Thymus (tissue), 14 donors: ENCODE results near the gene MORC3. TPM values are rescaled to one million over a fixed set of nuclear protein-coding genes. Genes with fewer than 3 reads are reported as not detected.
"Not testable (repeated sequence)": the region's sequence is repeated elsewhere in the genome, so short reads cannot be mapped to it uniquely, and the experiment has no call there.

Source experiments
- DNase-seq, 9 donors: peaks; one replicate each; pipeline ENCODE4 v3.0.0-alpha.2; 2013; ENCODE audit warnings: low spot score in 9 of 9, low read depth in 6 of 9, missing footprints in 1 of 9
- H3K27ac ChIP-seq, 2 donors: one replicate each; pipeline ENCODE4 v1.5.1; 2013; ENCODE audit warnings: control low read depth in 1 of 2, low read depth in 1 of 2, low read length in 1 of 2, mild to moderate bottlenecking in 1 of 2, moderate library complexity in 1 of 2
- H3K27me3 ChIP-seq, 2 donors: one replicate each; pipeline ENCODE4 v1.5.1; 2013; ENCODE audit warnings: low read length in 1 of 2; ENCODE audit not compliant: control insufficient read depth in 2 of 2, insufficient read depth in 1 of 2
- H3K36me3 ChIP-seq, 2 donors: one replicate each; pipeline ENCODE4 v1.5.1; 2013; ENCODE audit warnings: low read length in 1 of 2, mild to moderate bottlenecking in 1 of 2, moderate library complexity in 1 of 2; ENCODE audit not compliant: control insufficient read depth in 2 of 2, insufficient read depth in 2 of 2
- H3K4me1 ChIP-seq, 2 donors: one replicate each; pipeline ENCODE4 v1.5.1; 2013; ENCODE audit warnings: low read length in 2 of 2; ENCODE audit not compliant: control insufficient read depth in 2 of 2, insufficient read depth in 2 of 2
- H3K4me3 ChIP-seq, 2 donors: one replicate each; pipeline ENCODE4 v1.5.1; 2013; ENCODE audit warnings: low read length in 2 of 2, control low read depth in 1 of 2, mild to moderate bottlenecking in 1 of 2
- H3K9me3 ChIP-seq, 2 donors: one replicate each; pipeline ENCODE4 v1.5.1; 2013; ENCODE audit warnings: low read length in 1 of 2, mild to moderate bottlenecking in 1 of 2; ENCODE audit not compliant: control insufficient read depth in 2 of 2, insufficient read depth in 1 of 2
- WGBS: extraction: QIAGEN DNeasy Blood & Tissue Kit; methylation state at CpG from one replicate; pipeline ENCODE4 v1.1.7; 2013; 5-methylcytosine and 5-hydroxymethylcytosine counted together
- long read RNA-seq, 10 donors: transcript quantifications; one replicate each; lab custom pipeline, GENCODE V29; 2026
- polyA plus RNA-seq: library from polyadenylated mRNA; stranded (reverse); fragments of 200-250 nt; gene quantifications from one replicate; pipeline ENCODE4 v1.2.3, GENCODE V29; 2013
- total RNA-seq: library from RNA; stranded (reverse); fragments of 120-200 nt; gene quantifications from one replicate; pipeline ENCODE4 v1.2.4, GENCODE V29; 2013
- donor health status: healthy.

MORC3 gene, protein sequence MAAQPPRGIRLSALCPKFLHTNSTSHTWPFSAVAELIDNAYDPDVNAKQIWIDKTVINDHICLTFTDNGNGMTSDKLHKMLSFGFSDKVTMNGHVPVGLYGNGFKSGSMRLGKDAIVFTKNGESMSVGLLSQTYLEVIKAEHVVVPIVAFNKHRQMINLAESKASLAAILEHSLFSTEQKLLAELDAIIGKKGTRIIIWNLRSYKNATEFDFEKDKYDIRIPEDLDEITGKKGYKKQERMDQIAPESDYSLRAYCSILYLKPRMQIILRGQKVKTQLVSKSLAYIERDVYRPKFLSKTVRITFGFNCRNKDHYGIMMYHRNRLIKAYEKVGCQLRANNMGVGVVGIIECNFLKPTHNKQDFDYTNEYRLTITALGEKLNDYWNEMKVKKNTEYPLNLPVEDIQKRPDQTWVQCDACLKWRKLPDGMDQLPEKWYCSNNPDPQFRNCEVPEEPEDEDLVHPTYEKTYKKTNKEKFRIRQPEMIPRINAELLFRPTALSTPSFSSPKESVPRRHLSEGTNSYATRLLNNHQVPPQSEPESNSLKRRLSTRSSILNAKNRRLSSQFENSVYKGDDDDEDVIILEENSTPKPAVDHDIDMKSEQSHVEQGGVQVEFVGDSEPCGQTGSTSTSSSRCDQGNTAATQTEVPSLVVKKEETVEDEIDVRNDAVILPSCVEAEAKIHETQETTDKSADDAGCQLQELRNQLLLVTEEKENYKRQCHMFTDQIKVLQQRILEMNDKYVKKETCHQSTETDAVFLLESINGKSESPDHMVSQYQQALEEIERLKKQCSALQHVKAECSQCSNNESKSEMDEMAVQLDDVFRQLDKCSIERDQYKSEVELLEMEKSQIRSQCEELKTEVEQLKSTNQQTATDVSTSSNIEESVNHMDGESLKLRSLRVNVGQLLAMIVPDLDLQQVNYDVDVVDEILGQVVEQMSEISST
- total RNA-seq (48.1 TPM), polyA plus RNA-seq (33.2 TPM)
- long read RNA-seq, donor 1 = 0 reads
- long read RNA-seq, donor 2, full-length matches to known transcripts = 5 of 18 reads
- long read RNA-seq, donor 2, partial matches to known transcripts = 13 of 18 reads
- long read RNA-seq, donor 2, other reads (novel, unspliced or antisense) = 0 of 18 reads
- long read RNA-seq, donor 3, full-length matches to known transcripts = 3 of 32 reads
- long read RNA-seq, donor 3, partial matches to known transcripts = 29 of 32 reads
- long read RNA-seq, donor 3, other reads (novel, unspliced or antisense) = 0 of 32 reads
- long read RNA-seq, donor 4, full-length matches to known transcripts = 4 of 4 reads
- long read RNA-seq, donor 4, partial matches to known transcripts = 0 of 4 reads
- long read RNA-seq, donor 4, other reads (novel, unspliced or antisense) = 0 of 4 reads
- long read RNA-seq, donor 5, full-length matches to known transcripts = 4 of 35 reads
- long read RNA-seq, donor 5, partial matches to known transcripts = 31 of 35 reads
- long read RNA-seq, donor 5, other reads (novel, unspliced or antisense) = 0 of 35 reads
- long read RNA-seq, donor 6, full-length matches to known transcripts = 3 of 3 reads
- long read RNA-seq, donor 6, partial matches to known transcripts = 0 of 3 reads
- long read RNA-seq, donor 6, other reads (novel, unspliced or antisense) = 0 of 3 reads
- long read RNA-seq, donor 7, full-length matches to known transcripts = 4 of 4 reads
- long read RNA-seq, donor 7, partial matches to known transcripts = 0 of 4 reads
- long read RNA-seq, donor 7, other reads (novel, unspliced or antisense) = 0 of 4 reads
- long read RNA-seq, donor 8, full-length matches to known transcripts = 3 of 8 reads
- long read RNA-seq, donor 8, partial matches to known transcripts = 5 of 8 reads
- long read RNA-seq, donor 8, other reads (novel, unspliced or antisense) = 0 of 8 reads
- long read RNA-seq, donor 9, full-length matches to known transcripts = 4 of 4 reads
- long read RNA-seq, donor 9, partial matches to known transcripts = 0 of 4 reads
- long read RNA-seq, donor 9, other reads (novel, unspliced or antisense) = 0 of 4 reads
- long read RNA-seq, donor 10, full-length matches to known transcripts = 3 of 3 reads
- long read RNA-seq, donor 10, partial matches to known transcripts = 0 of 3 reads
- long read RNA-seq, donor 10, other reads (novel, unspliced or antisense) = 0 of 3 reads

DNA sequence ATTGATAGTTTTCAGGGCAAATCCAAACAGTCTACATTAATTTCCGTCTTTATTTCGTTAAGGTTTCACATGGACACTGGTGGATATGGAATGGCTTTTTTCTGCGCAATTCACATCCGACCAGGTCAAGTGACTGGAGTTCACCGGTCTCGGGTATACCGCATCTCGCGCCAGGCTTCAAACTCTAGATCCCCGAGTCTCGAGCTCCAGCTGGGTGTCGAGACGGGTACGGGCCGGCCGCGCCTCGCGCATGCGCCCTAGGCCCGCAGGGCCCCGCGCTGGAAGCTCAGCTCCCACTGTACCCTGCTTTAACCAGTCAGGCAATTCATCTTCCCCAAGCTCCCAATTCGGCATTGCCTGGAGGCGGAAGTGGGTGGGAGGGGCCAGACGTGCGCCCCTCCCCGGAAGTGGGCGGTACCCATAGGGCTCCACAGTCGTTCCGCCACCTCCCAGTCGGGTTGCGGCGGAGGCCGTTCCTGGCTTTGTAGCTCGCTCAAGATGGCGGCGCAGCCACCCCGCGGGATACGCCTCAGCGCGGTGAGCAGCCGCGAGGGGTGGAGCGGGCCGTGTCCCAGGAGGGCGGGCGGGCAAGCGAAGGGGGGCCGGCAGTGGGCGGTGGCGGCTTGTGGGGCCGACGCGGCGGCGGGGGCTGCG lies at the start of gene MORC3:
TSS of gene MORC3 (plus strand) at position 431 of the 654 bp plus-strand sequence. CDS start at position 499, 68 bp downstream.
- Histone ChIP-seq H3K9me3 (peaks cover 0 to 15% of the 10 kb centered on the region in 2 donors), H3K36me3 (peaks cover 0 to 10% of the 10 kb centered on the region in 2 donors), H3K27ac (peak within 1 kb of the TSS; percentile 98 to 99), H3K4me1 (peaks cover 3 to 18% of the 10 kb centered on the region in 2 donors), H3K4me3 (peak within 1 kb of the TSS; percentile 84 to 97), H3K27me3 (no peaks in the 10 kb centered on the region)
- WGBS = under 1% methylated on average over 59 of the region's 59 CpGs
- peak; percentile 97 to 100 (median 99) for DNase-seq

DNA sequence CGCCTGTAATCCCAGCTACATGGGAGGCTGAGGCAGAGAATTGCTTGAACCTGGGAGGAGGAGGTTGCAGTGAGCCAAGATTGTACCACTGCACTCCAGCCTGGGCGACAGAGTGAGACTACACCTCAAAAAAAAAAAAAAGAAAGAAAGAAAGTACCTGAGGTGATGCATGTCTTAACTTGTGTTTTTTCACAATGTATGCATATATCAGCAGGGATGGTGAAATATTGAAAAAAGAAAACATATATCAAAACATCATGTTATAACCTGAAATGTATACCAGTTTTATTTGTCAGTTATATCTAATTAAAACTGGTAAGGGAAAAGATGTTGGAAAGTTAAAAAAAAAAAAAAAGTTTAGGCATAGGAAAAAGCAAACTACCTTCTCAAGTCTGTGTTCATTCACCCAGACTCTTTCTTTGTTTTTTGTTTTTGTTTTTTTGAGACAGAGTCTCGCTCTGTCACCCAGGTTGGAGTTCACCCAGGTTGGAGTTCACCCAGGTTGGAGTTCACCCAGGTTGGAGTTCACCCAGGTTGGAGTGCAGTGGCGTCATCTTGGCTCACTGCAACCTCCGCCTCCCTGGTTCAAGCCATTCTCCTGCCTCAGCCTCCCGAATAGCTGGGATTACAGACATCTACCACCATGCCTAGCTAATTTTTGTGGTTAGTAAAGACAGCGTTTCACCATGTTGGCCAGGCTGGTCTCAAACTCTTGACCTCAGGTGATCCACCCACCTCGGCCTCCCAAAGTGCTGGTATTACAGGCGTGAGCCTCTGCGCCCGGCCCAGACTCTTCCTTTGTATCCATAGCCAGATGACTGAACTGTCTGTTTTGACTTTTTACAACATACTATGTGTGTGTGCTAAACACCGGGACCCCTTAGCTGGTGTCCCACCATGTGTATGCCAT lies 49.0 kb upstream of the MORC3 start:
- DNase-seq, H3K27ac ChIP-seq, H3K4me1 ChIP-seq, H3K27me3 ChIP-seq, H3K9me3 ChIP-seq, H3K4me3 ChIP-seq: not testable (repeated sequence)
- WGBS = 97% methylated on average over 12 of the region's 12 CpGs
- peaks cover 10 to 11% of the 10 kb centered on the region in 2 donors for H3K36me3 ChIP-seq

DNA sequence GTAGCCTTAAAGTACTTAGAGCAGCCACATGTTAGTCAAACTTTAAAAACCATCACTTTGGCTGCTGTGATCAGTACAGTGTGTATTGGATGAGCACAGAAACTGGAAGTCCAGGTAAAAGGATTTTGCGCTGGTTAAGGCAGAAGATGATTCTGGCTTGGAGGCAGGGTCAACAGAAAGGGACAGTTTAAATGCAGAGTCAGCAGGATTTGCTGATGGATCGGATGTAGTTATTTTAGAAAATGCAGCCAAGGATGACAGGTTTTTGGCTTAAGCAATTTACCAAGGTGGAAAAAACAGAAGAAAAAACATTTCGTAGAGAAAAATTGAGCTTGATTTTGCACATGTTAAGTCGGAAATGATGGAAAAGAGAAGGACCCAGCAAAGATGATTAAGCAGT lies 45.9 kb upstream of the MORC3 start:
- H3K36me3 ChIP-seq = peaks cover 9 to 17% of the 10 kb centered on the region in 2 donors
- H3K27ac ChIP-seq = no peak overlapping the region
- peaks cover 0 to 2% of the 10 kb centered on the region in 2 donors for H3K4me1 ChIP-seq
- DNase-seq = no peak
- no peak overlapping the region for H3K4me3 ChIP-seq
- no peaks in the 10 kb centered on the region for H3K27me3 ChIP-seq
- H3K9me3 ChIP-seq = no peaks in the 10 kb centered on the region
- WGBS = 69% methylated on average over 4 of the region's 4 CpGs

DNA sequence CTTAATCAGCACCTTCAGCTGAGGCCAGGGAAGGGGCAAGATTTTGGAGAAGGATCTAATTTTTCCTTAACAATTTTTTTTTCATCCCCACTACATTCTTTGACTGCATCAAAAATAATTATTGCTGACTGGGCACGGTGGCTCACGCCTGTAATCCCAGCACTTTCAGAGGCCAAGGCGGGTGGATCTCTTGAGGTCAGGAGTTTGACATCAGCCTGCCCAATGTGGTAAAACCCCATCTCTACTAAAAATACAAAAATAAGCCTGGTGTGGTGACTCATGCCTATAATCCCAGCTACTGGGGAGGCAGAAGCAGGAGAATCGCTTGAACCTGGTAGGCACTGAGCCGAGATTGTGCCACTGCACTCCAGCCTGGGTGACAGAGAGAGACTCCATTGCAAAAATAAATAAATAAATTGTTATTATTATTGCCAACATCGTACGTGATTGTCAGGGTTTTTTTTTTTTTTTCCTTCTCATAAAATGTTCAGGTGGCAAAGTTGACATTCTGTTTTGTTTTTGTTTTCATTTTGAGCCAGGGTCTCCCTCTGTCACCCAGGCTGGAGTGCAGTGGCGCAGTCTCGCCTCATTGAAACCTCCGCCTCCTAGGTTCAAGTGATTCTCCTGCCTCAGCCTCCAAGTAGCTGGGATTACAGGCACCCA lies 37.3 kb upstream of the MORC3 start:
- Histone ChIP-seq H3K27me3 (no peaks in the 10 kb centered on the region), H3K4me1 (peaks cover 0 to 2% of the 10 kb centered on the region in 2 donors), H3K36me3 (peaks cover 13 to 23% of the 10 kb centered on the region in 2 donors), H3K27ac (no peak overlapping the region), H3K9me3 (no peaks in the 10 kb centered on the region), H3K4me3 (no peak overlapping the region)
- no peak for DNase-seq
- 89% methylated on average over 10 of the region's 10 CpGs for WGBS

DNA sequence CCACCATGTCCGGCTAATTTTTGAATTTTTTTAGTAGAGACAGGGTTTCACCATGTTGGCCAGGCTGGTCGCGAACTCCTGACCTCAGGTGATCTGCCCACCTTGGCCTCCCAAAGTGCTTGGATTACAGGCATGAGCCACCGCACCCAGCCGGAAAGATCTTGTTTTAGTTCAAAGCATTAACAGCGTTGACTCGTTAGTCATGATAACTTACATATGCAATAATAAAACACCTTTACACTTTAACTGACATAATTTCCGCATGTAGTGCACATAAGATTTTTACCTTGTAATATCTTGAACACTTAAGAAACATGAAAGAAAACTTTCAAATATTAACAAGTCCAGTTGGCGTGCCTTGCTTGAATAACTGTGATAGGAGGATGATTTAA lies 36.8 kb upstream of the MORC3 start:
- H3K4me3 ChIP-seq, H3K27ac ChIP-seq, H3K27me3 ChIP-seq, DNase-seq, H3K4me1 ChIP-seq, H3K9me3 ChIP-seq: not testable (repeated sequence)
- peaks cover 8 to 22% of the 10 kb centered on the region in 2 donors for H3K36me3 ChIP-seq
- 87% methylated on average over 9 of the region's 9 CpGs for WGBS

DNA sequence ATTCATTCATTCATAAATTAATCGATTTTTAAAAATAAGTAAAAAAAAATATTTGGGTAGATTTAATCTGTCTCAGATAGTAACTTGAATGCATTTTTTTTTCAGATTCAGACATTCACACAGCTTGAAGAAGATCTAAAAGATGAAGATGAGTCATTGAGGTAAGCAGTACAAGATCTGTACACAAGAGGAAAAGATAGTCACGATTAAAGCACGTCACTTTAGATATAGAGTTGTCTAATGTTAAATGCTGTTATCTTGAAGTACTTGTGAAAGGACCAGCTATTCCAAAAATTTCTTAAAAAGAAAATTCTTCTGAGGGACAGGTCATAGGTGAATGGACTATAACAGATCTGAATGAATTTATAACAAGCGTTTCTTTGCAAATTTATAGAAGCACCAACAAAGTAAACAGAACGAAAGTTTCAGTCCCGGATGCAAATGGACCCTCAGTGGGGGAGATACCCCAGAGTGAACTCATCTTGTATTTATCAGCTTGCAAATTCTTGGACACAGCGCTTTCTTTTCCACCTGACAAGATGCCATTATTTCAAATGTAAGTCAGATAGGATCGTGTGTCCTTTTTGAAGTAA lies 31.2 kb upstream of the MORC3 start:
- Histone ChIP-seq H3K4me1 (peaks cover 0 to 5% of the 10 kb centered on the region in 2 donors), H3K9me3 (no peaks in the 10 kb centered on the region), H3K27me3 (no peaks in the 10 kb centered on the region), H3K36me3 (peaks cover 10 to 22% of the 10 kb centered on the region in 2 donors), H3K4me3 (no peak overlapping the region), H3K27ac (peak overlapping the region in 1 of 2 donors; percentile 40)
- WGBS = 92% methylated on average over 8 of the region's 8 CpGs
- no peak for DNase-seq
